Hepatocyte (in vitro differentiated cells): ENCODE measurements around the gene ZNF219. TPM values are rescaled to one million over a fixed set of nuclear protein-coding genes. Genes with fewer than 3 reads are reported as not detected.
"Not testable (repeated sequence)": the region's sequence is repeated elsewhere in the genome, so short reads cannot be mapped to it uniquely, and the experiment has no call there.

Experiments
- DNase-seq: peaks from one replicate; pipeline ENCODE4 v3.0.0-alpha.2; 2016; ENCODE audit warnings: low spot score
- H2AFZ ChIP-seq: fragments of 200-600 bp; sonication (generic); 2 replicates; pipeline ENCODE4 v1.6.0; 2016; ENCODE audit warnings: antibody characterized with exemption, mild to moderate bottlenecking
- H3K27ac ChIP-seq: fragments of 200-600 bp; sonication (generic); 2 replicates; pipeline ENCODE4 v1.5.1; 2016; ENCODE audit warnings: mild to moderate bottlenecking
- H3K27me3 ChIP-seq: fragments of 200-600 bp; sonication (generic); 2 replicates; pipeline ENCODE4 v1.6.1; 2016
- H3K36me3 ChIP-seq: fragments of 200-600 bp; sonication (generic); replicated peaks from 2 replicates; pipeline ENCODE4 v1.5.1; 2016; ENCODE audit warnings: low read depth; ENCODE audit not compliant: insufficient read depth
- H3K4me1 ChIP-seq: fragments of 200-600 bp; sonication (generic); 2 replicates; pipeline ENCODE4 v1.5.1; 2016; ENCODE audit warnings: mild to moderate bottlenecking, moderate library complexity; ENCODE audit not compliant: insufficient read depth
- H3K4me2 ChIP-seq: fragments of 200-600 bp; sonication (generic); 2 replicates; pipeline ENCODE4 v1.6.0; 2016
- H3K4me3 ChIP-seq: fragments of 200-600 bp; sonication (generic); 2 replicates; pipeline ENCODE4 v1.5.1; 2016; ENCODE audit warnings: mild to moderate bottlenecking
- H3K79me2 ChIP-seq: fragments of 200-600 bp; sonication (generic); 2 replicates; pipeline ENCODE4 v1.6.0; 2017; ENCODE audit warnings: mild to moderate bottlenecking
- H3K9me2 ChIP-seq: fragments of 200-600 bp; sonication (generic); replicated peaks from 2 replicates; pipeline ENCODE4 v1.6.0; 2017; ENCODE audit warnings: mild to moderate bottlenecking; ENCODE audit not compliant: insufficient read depth
- H3K9me3 ChIP-seq: fragments of 200-600 bp; sonication (generic); 2 replicates; pipeline ENCODE4 v1.5.1; 2016; ENCODE audit warnings: low read depth, mild to moderate bottlenecking
- H4K20me1 ChIP-seq: fragments of 200-600 bp; sonication (generic); 2 replicates; pipeline ENCODE4 v1.6.0; 2016; ENCODE audit warnings: mild to moderate bottlenecking; ENCODE audit not compliant: insufficient read depth, poor library complexity, severe bottlenecking
- CTCF ChIP-seq: fragments of 200-600 bp; sonication (generic); IDR thresholded peaks from 2 replicates; pipeline ENCODE4 v1.5.1; 2016; ENCODE audit warnings: antibody characterized with exemption, mild to moderate bottlenecking; ENCODE audit not compliant: poor library complexity
- EZH2 ChIP-seq: fragments of 200-600 bp; sonication (generic); IDR thresholded peaks from 2 replicates; pipeline ENCODE4 v1.6.1; 2016; ENCODE audit warnings: antibody characterized with exemption, mild to moderate bottlenecking, borderline replicate concordance
- EZH2phosphoT487 ChIP-seq: fragments of 200-600 bp; sonication (generic); IDR thresholded peaks from one replicate; pipeline ENCODE4 v1.6.1; 2018; ENCODE audit warnings: antibody characterized with exemption, mild to moderate bottlenecking, low read depth, moderate library complexity; ENCODE audit not compliant: unreplicated experiment, severe bottlenecking
- WGBS: methylation state at CpG from one replicate; pipeline ENCODE4 v1.1.6; 2016; ENCODE audit warnings: low lambda C conversion rate; ENCODE audit errors: missing lambda C conversion rate; 5-methylcytosine and 5-hydroxymethylcytosine counted together
- polyA plus RNA-seq: library from polyadenylated mRNA; unstranded; fragments of >200 nt; fragmentation: Nextera tagmentation; extraction: Ambion mirVana; gene quantifications from 2 replicates; pipeline ENCODE4 v1.2.1, GENCODE V29; 2016
- total RNA-seq: library from RNA; depleted of rRNA; stranded (reverse); fragments of >200 nt; gene quantifications from 2 replicates; pipeline ENCODE4 v1.2.3, GENCODE V29; 2014

Gene ZNF219
- total and polyA plus RNA-seq, 2 experiments from 2014 or later: 25.1 to 29.5 TPM

DNA sequence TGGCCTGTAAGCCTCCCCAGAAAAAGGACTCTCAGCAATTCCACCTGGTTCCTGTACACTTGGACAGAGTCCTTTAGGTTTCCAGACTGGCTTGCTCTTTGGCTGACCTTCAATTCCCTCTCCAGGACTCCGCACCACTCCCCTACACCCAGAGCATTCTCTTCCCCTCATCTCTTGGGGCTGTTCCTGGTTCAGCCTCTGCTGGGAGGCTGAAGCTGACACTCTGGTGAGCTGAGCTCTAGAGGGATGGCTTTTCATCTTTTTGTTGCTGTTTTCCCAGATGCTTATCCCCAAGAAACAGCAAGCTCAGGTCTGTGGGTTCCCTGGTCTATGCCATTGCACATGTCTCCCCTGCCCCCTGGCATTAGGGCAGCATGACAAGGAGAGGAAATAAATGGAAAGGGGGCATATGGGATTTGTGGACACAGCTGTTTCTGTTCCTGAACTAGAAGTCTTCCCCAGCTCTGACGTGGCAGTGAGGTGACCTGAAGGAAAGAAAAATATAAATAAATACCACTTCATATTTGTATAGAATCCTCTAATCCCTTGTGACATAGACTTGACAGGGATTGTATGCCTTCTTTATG lies 55.0 kb downstream of the ZNF219 start:
- peak overlapping the region; percentile 10 for H3K27ac ChIP-seq
- no peak overlapping the region for H3K4me2 ChIP-seq
- no peaks in the 10 kb centered on the region for H3K27me3 ChIP-seq
- H3K9me2 ChIP-seq: no peaks in the 10 kb centered on the region
- TF ChIP-seq EZH2phosphoT487 (no peak), EZH2 (no peak), CTCF (no peak)
- H2AFZ ChIP-seq: no peak overlapping the region
- H3K79me2 ChIP-seq: no peaks in the 10 kb centered on the region
- no peak overlapping the region for H3K4me3 ChIP-seq
- no peaks in the 10 kb centered on the region for H4K20me1 ChIP-seq
- DNase-seq: no peak
- 79% methylated on average over 2 of the region's 2 CpGs for WGBS
- no peaks in the 10 kb centered on the region for H3K9me3 ChIP-seq
- peaks cover 14% of the 10 kb centered on the region for H3K4me1 ChIP-seq
- no peaks in the 10 kb centered on the region for H3K36me3 ChIP-seq

DNA sequence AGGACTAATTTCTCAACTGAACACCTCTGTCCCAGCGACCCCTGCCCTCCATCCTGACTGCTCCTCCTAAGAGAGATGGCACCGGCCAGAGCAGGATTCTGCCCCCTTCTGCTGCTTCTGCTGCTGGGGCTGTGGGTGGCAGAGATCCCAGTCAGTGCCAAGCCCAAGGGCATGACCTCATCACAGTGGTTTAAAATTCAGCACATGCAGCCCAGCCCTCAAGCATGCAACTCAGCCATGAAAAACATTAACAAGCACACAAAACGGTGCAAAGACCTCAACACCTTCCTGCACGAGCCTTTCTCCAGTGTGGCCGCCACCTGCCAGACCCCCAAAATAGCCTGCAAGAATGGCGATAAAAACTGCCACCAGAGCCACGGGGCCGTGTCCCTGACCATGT lies 55.5 kb downstream of the ZNF219 start:
- H3K9me2 ChIP-seq: no peaks in the 10 kb centered on the region
- H3K9me3 ChIP-seq: no peaks in the 10 kb centered on the region
- H4K20me1 ChIP-seq: no peaks in the 10 kb centered on the region
- H3K4me2 ChIP-seq: no peak overlapping the region
- no peak overlapping the region for H2AFZ ChIP-seq
- H3K4me1 ChIP-seq: peaks cover 19% of the 10 kb centered on the region
- 88% methylated on average over 8 of the region's 8 CpGs for WGBS
- H3K27ac ChIP-seq: no peak overlapping the region
- TF ChIP-seq EZH2 (no peak), CTCF (no peak), EZH2phosphoT487 (no peak)
- H3K36me3 ChIP-seq: no peaks in the 10 kb centered on the region
- H3K27me3 ChIP-seq: no peaks in the 10 kb centered on the region
- no peak for DNase-seq
- H3K4me3 ChIP-seq: no peak overlapping the region
- no peaks in the 10 kb centered on the region for H3K79me2 ChIP-seq

DNA sequence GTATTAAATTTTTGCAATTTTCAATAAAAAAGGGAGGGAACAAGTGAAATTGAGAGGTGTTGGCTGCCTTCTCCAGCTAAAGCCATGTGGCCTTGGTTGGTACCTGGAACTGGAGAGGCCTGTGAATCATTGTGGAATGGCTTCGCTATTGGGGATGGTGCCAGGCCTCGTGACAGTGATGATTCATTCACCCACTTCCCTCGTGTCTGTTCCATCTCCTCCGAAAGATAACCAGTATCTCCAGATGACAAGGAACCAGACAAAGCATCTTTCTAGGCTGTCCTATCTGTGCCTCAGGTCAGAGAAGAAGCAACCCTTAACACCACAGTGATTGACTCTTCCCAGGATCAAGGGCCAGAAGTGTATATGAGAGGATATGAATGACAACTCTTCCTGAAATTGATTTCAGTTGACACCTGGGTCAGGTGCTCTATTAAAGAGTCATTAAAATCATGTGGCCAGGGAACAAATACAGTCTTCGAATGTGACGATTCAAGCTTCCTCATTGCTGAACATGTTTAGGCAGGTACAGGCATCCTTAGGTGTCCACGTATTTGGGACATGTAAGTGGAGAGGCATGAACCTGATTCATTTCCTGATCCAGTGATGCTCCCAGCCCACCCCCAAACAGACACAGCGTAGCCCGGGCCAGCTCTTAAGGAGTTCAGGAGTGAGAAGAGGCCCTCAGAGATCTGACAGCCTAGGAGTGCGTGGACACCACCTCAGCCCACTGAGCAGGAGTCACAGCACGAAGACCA lies 56.6 kb downstream of the ZNF219 start, which contains the start of gene RNASE7:
RNASE7 (plus strand) TSS at position 687 of the 758 bp plus-strand sequence. CDS start 631 bp downstream, outside the sequence.
- H3K4me1 ChIP-seq: peaks cover 19% of the 10 kb centered on the region
- no peaks in the 10 kb centered on the region for H3K9me3 ChIP-seq
- 80% methylated on average over 11 of the region's 11 CpGs for WGBS
- H3K4me3 ChIP-seq: no peak within 1 kb of the TSS
- no peaks in the 10 kb centered on the region for H3K36me3 ChIP-seq
- TF ChIP-seq CTCF (no peak), EZH2 (no peak), EZH2phosphoT487 (no peak)
- H3K9me2 ChIP-seq: no peaks in the 10 kb centered on the region
- H2AFZ ChIP-seq: no peak within 1 kb of the TSS
- DNase-seq: no peak
- H4K20me1 ChIP-seq: no peaks in the 10 kb centered on the region
- no peaks in the 10 kb centered on the region for H3K27me3 ChIP-seq
- H3K79me2 ChIP-seq: no peaks in the 10 kb centered on the region
- H3K27ac ChIP-seq: no peak within 1 kb of the TSS
- no peak within 1 kb of the TSS for H3K4me2 ChIP-seq

DNA sequence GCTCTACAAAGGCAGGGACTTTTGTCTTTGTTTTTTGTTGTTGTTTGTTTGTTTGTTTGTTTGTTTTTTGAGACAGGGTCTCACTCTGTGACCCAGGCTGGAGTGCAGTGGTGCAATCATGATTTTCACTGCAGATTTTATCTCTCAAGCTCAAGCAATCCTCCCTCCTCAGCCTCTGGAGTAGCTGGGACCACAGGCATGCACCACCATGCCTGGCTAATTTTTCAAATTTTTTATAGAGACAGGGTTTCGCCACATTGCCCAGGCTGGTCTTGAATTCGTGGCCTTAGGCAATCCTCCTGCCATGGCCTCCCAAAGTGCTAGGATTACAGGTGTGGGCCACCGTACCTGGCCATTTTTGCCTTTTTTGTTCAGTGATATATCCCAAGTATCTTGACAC lies 57.5 kb downstream of the ZNF219 start:
- H3K9me3 ChIP-seq, H3K4me2 ChIP-seq, H2AFZ ChIP-seq, H3K9me2 ChIP-seq, H3K79me2 ChIP-seq, DNase-seq, H3K27ac ChIP-seq, H3K4me3 ChIP-seq, H3K27me3 ChIP-seq, H3K36me3 ChIP-seq, H4K20me1 ChIP-seq: not testable (repeated sequence)
- peaks cover 19% of the 10 kb centered on the region for H3K4me1 ChIP-seq
- WGBS: 84% methylated on average over 3 of the region's 3 CpGs
